GM19455 (cell line): Measurements from ENCODE around the gene AMZ2.

Experiments
- ATAC-seq: cut with Tn5 transposase; IDR thresholded peaks from one replicate; pipeline ENCODE4 v1.9.1; 2021; ENCODE audit not compliant: unreplicated experiment

Gene AMZ2

GRCh38 chr17:68290268-68290954 lies 42.6 kb downstream of the AMZ2 start:
- no peak for ATAC-seq

- peak; percentile 55 for ATAC-seq
Measured at GRCh38 chr17:68290955-68291835, 43.4 kb downstream of the AMZ2 start, which contains the start of the genes ARSG and SLC16A6. Gene ARSG (plus strand): TSS chr17:68291495. CDS start chr17:68307494, 15,999 bp downstream. Gene SLC16A6 (minus strand): TSS chr17:68291127. CDS start chr17:68278320, 12,807 bp downstream.

DNA sequence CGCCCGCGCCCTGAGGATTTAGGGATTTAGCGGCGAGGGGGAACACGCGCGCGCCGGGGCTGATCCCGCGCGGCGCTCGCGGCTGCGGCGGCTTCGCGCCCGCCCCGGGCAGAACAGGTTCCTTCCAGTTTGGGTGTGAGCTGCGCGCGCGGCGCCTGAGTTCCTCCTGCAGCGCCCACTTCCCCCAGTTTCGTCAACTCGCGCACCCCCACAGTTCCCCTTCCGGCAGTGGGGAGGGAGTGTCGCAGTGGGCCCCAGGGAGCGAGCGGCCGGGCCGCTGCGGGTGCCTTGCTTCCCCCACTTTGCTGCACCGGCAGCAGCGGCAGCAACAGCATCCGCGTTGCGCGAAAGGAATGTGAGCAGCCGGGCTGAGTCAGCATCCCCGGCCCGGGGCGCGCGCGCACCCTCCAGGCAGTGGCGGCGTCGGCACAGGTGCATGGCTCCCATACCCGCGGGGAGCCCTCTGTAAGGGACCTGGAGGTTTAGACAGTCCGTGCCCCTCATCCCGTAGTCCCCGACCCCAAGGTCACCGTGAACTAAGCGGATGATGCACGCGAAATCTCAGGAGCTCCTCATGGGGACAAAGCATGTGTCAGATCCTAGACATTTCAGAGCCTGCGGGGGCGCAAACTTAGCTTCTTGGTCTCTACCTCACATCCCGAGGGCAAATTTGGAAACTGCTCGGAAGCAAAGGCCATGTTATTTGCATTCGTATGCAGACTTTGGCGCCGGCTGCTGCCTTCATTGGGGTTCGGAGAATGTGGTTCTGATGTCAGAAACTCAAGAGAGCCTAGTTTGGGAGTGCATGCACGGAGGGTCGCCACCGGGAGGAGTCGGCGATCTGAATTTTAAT lies 44.2 kb downstream of the AMZ2 start:
- ATAC-seq = peak; percentile 67

DNA sequence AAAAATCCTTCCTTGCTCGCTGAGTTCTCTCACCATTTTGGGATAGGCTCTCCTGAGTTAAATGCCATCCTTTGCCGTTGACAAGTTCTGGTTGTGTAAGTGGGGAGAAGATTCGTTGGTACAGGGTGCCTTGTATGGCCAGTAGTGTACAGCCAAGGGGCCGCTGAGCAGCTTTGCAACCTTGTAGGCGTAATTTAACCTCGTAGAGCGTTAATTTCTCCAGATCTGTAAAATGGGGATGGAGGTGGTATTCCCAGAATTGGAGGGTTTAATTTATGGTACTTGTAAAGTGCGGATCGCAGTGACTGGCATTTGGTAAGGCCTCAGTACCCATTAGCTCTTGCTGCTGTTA lies 44.8 kb downstream of the AMZ2 start:
- ATAC-seq = no peak

- no peak for ATAC-seq
Measured at GRCh38 chr17:68293490-68294195, 45.8 kb downstream of the AMZ2 start.

DNA sequence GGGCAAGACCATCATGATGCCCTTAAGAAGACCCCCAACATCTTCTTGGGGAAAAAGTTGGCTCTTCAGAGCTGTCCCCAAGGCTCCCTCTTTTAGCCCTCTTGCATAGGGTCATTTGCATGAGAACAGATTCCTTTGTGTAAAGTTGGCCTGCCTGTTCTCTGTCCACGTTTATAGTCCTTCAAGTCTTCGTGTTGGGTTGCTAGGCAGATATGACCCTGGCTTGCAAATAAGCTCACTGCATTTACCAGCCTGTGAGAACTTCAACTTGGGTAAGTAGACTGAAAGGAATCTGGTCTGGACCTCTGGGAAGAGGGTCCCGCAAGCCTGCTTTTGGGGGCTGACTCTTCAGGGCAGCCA lies 46.3 kb downstream of the AMZ2 start:
- no peak for ATAC-seq

GRCh38 chr17:68294617-68295016 lies 46.8 kb downstream of the AMZ2 start:
- ATAC-seq = no peak

- ATAC-seq = no peak
Measured at GRCh38 chr17:68295086-68295485, 47.2 kb downstream of the AMZ2 start.

GRCh38 chr17:68296217-68297191 lies 48.7 kb downstream of the AMZ2 start:
- no peak for ATAC-seq

DNA sequence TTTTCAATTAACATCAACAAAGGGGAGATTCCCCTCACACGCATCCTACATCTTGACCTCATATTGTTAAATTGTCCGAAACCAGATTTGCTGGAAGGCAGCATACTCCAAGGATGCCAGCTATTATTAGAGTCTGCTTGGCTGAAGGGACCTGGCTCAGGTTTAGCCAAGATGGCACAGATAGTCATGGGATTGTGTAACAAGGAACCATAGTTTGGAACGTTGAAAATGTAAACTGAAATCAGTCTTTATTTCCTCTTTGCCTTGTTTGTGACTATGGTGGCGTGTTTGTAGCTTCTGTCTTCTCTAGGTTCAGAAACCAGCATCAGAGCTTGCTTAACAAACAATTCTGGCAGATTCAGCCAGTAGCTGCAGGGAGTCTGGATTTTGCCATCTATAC lies 49.4 kb downstream of the AMZ2 start:
- ATAC-seq = no peak

DNA sequence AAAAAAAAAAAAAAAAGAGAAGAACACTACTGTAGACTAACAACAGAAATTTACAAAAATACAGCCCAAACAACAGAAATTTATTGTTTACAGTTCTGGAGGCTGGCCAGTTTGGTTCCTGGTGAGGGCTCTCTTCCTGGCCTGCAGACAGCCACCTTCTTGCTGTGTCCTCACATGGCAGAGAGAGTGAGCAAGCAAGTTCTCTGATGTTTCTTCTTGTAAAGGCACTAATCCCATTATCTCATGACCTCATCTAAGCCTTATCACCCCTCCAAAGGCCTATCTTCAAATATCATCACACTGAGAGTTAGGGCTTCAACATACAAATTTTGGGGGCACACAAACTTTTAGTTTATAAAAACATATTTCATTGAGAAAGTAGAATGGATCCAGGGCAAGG lies 50.8 kb downstream of the AMZ2 start:
- ATAC-seq = no peak

DNA sequence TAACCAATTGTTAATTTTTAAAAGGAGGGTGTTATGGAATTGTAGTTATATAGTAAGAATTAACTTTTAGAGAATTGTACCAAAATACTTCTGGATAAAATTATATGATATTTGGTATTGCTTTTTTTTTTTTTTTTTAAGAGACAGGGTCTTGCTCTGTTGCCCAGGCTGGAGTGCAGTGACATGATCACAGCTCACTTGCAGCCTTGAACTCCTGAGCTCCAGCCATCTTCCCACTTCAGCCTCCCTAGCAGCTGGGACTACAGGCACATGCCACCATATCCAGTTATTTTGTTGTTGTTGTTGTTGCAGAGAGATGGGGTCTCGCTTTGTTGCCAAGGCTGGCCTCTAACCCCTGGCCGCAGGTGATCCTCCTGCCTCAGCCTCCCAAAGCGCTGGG lies 52.0 kb downstream of the AMZ2 start:
- no peak for ATAC-seq

GRCh38 chr17:68301438-68301959 lies 53.7 kb downstream of the AMZ2 start:
- ATAC-seq = no peak

DNA sequence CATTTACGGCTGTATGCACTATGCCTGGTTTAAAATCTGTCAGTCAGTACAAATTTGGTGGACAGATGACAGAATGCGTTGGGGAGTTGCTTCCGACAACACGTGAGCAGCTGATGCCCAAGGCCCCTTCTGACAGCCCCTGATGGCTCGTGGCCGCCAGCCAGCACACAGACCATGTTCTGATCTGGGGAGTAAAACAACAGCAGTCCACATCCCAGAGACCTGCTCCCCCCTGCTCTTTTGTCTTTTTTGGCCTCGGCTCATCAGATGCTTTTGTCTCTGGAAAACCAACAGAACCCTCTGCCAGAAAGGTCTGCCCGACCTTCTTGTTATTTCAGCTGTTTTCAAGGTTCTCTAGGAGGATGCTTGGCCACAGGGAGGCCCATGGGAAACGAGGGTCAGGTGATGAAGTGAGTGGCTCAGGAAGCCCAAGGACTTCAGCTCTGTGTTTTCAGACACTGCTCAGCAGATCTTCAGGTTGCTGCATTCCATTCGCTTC lies 54.3 kb downstream of the AMZ2 start:
- no peak for ATAC-seq

- ATAC-seq = no peak
Measured at GRCh38 chr17:68302666-68303065, 54.8 kb downstream of the AMZ2 start.

GRCh38 chr17:68304706-68305105 lies 56.9 kb downstream of the AMZ2 start:
- no peak for ATAC-seq

DNA sequence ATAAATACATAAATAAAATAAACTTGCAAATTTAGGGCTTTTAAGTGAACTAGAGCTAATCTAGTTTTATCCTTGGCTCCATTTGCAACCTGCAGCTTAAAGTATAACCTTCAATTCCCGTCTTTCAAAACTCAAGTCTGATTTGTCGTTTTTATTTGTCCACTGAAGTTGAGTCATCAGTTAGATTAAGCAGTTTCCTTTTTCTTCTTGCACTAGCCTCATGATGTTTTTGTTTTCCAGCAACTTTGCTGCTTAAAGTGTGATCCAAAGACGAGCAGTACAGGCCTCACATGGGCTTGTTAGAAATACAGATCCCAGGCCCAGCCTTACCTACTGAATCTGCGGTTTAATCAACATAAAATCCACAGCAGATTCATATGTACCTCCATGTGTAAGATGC lies 57.3 kb downstream of the AMZ2 start:
- no peak for ATAC-seq
